Smooth muscle cell (in vitro differentiated cells): ENCODE measurements around the gene HRAS. TPM values are rescaled to one million over a fixed set of nuclear protein-coding genes. Genes with fewer than 3 reads are reported as not detected.

ENCODE experiments used
- DNase-seq: peaks from one replicate; lab custom pipeline; 2025; ENCODE audit not compliant: unreplicated experiment; lab: John Stamatoyannopoulos, UW
- H2AFZ ChIP-seq: fragments of 200-600 bp; sonication (generic); 2 replicates; pipeline ENCODE4 v1.6.0; 2016; ENCODE audit warnings: antibody characterized with exemption, low read depth, mild to moderate bottlenecking
- H3F3A ChIP-seq: fragments of 200-600 bp; sonication (generic); 2 replicates; pipeline ENCODE4 v1.6.0; 2017; ENCODE audit warnings: antibody characterized with exemption, low read depth
- H3K27ac ChIP-seq: fragments of 200-600 bp; sonication (generic); 2 replicates; pipeline ENCODE4 v1.5.1; 2016; ENCODE audit warnings: low read depth, mild to moderate bottlenecking
- H3K27me3 ChIP-seq: fragments of 200-600 bp; sonication (generic); 2 replicates; pipeline ENCODE4 v1.6.1; 2016; ENCODE audit warnings: low read depth, mild to moderate bottlenecking
- H3K36me3 ChIP-seq: fragments of 200-600 bp; sonication (generic); 2 replicates; pipeline ENCODE4 v1.5.1; 2016; ENCODE audit warnings: low read depth
- H3K4me1 ChIP-seq: fragments of 200-600 bp; sonication (generic); 2 replicates; pipeline ENCODE4 v1.5.1; 2016; ENCODE audit warnings: low read depth
- H3K4me2 ChIP-seq: fragments of 200-600 bp; sonication (generic); 2 replicates; pipeline ENCODE4 v1.6.0; 2016; ENCODE audit warnings: mild to moderate bottlenecking
- H3K4me3 ChIP-seq: fragments of 200-600 bp; sonication (generic); 2 replicates; pipeline ENCODE4 v1.5.1; 2016; ENCODE audit warnings: mild to moderate bottlenecking
- H3K79me2 ChIP-seq: fragments of 200-600 bp; sonication (generic); 2 replicates; pipeline ENCODE4 v1.6.0; 2016; ENCODE audit warnings: low read depth, mild to moderate bottlenecking
- H3K9ac ChIP-seq: fragments of 200-600 bp; sonication (generic); 2 replicates; pipeline ENCODE4 v1.6.0; 2016; ENCODE audit warnings: low read depth
- H3K9me3 ChIP-seq: fragments of 200-600 bp; sonication (generic); replicated peaks from 2 replicates; pipeline ENCODE4 v1.5.1; 2016; ENCODE audit warnings: low read depth
- H4K20me1 ChIP-seq: fragments of 200-600 bp; sonication (generic); 2 replicates; pipeline ENCODE4 v1.6.0; 2016; ENCODE audit warnings: low read depth
- CTCF ChIP-seq: fragments of 200-600 bp; sonication (generic); IDR thresholded peaks from 2 replicates; pipeline ENCODE4 v1.5.1; 2017; ENCODE audit warnings: borderline replicate concordance, mild to moderate bottlenecking, antibody characterized with exemption; ENCODE audit not compliant: insufficient read depth, poor library complexity, severe bottlenecking
- WGBS: methylation state at CpG from one replicate; pipeline ENCODE4 v1.1.7; 2016; ENCODE audit warnings: low lambda C conversion rate; 5-methylcytosine and 5-hydroxymethylcytosine counted together
- polyA plus RNA-seq: library from polyadenylated mRNA; unstranded; fragments of >200 nt; fragmentation: Nextera tagmentation; extraction: Ambion mirVana; gene quantifications from 2 replicates; pipeline ENCODE4 v1.2.1, GENCODE V29; 2016
- total RNA-seq: library from RNA; depleted of rRNA; stranded (reverse); fragments of >200 nt; gene quantifications from 2 replicates; pipeline ENCODE4 v1.2.3, GENCODE V29; 2014

HRAS gene
- total and polyA plus RNA-seq, 2 experiments from 2014 or later, result 39.9 to 59.1 TPM

- no peaks in the 10 kb centered on the region for H3K27me3 ChIP-seq
- H3K9ac ChIP-seq, result no peak overlapping the region
- no peak for TF ChIP-seq CTCF
- peaks cover 5% of the 10 kb centered on the region for H3K4me1 ChIP-seq
- H2AFZ ChIP-seq, result no peak overlapping the region
- no peaks in the 10 kb centered on the region for H3K79me2 ChIP-seq
- no peaks in the 10 kb centered on the region for H3K36me3 ChIP-seq
- H3K4me3 ChIP-seq, result no peak overlapping the region
- H4K20me1 ChIP-seq, result no peaks in the 10 kb centered on the region
- 94% methylated on average over 8 of the region's 8 CpGs for WGBS
- no peak overlapping the region for H3K27ac ChIP-seq
- H3K4me2 ChIP-seq, result no peak overlapping the region
- DNase-seq, result no peak
- no peaks in the 10 kb centered on the region for H3F3A ChIP-seq
- H3K9me3 ChIP-seq, result no peaks in the 10 kb centered on the region
Measured at GRCh38 chr11:539971-540481, 4.7 kb upstream of the HRAS start.

GRCh38 chr11:538431-539051 lies 3.2 kb upstream of the HRAS start:
- H3K79me2 ChIP-seq, result peaks cover 14% of the 10 kb centered on the region
- no peak for DNase-seq
- H3K27me3 ChIP-seq, result no peaks in the 10 kb centered on the region
- no peak overlapping the region for H3K9ac ChIP-seq
- peaks cover 5% of the 10 kb centered on the region for H3K4me1 ChIP-seq
- WGBS, result 93% methylated on average over 20 of the region's 20 CpGs
- H4K20me1 ChIP-seq, result peaks cover 11% of the 10 kb centered on the region
- no peak for TF ChIP-seq CTCF
- no peak overlapping the region for H3K27ac ChIP-seq
- H2AFZ ChIP-seq, result no peak overlapping the region
- H3K4me3 ChIP-seq, result no peak overlapping the region
- no peaks in the 10 kb centered on the region for H3F3A ChIP-seq
- no peaks in the 10 kb centered on the region for H3K36me3 ChIP-seq
- no peak overlapping the region for H3K4me2 ChIP-seq
- H3K9me3 ChIP-seq, result no peaks in the 10 kb centered on the region

- 46% methylated on average over 19 of the region's 19 CpGs for WGBS
- H3K9me3 ChIP-seq, result no peaks in the 10 kb centered on the region
- DNase-seq, result no peak
- peak overlapping the region; percentile 80 for H3K9ac ChIP-seq
- peaks cover 5% of the 10 kb centered on the region for H3K4me1 ChIP-seq
- peak overlapping the region; percentile 70 for H3K4me3 ChIP-seq
- H3K27ac ChIP-seq, result no peak overlapping the region
- no peaks in the 10 kb centered on the region for H3F3A ChIP-seq
- peaks cover 18% of the 10 kb centered on the region for H4K20me1 ChIP-seq
- H3K4me2 ChIP-seq, result peak overlapping the region; percentile 95
- no peak for TF ChIP-seq CTCF
- no peaks in the 10 kb centered on the region for H3K36me3 ChIP-seq
- peaks cover 16% of the 10 kb centered on the region for H3K79me2 ChIP-seq
- no peaks in the 10 kb centered on the region for H3K27me3 ChIP-seq
- no peak overlapping the region for H2AFZ ChIP-seq
Measured at GRCh38 chr11:537622-538430, 2.5 kb upstream of the HRAS start.
